ENCODE measurements around the gene LRMDA.

- TF ChIP-seq POLR2AphosphoS5 (IDR thresholded peaks at IDR 0.05; ENCODE audit: low read depth, low read length) (no peak), REST (IDR thresholded peaks at IDR 0.05; ENCODE audit: borderline replicate concordance in 1 of 2, low read depth in 1 of 2, low read length in 2 of 2) (no peak), ELF3 (CRISPR knock-in tag; IDR thresholded peaks at IDR 0.05) (no peak), GLI4 (CRISPR knock-in tag; IDR thresholded peaks at IDR 0.05; ENCODE audit: borderline replicate concordance) (no peak), USF2 (IDR thresholded peaks at IDR 0.05; ENCODE audit: low read depth, low read length) (no peak), USF2 (CRISPR knock-in tag; IDR thresholded peaks at IDR 0.05; ENCODE audit: borderline replicate concordance) (no peak), HCFC1 (IDR thresholded peaks at IDR 0.05; ENCODE audit: low read depth, low read length) (no peak)
Measured at GRCh38 chr10:75955973-75956502, 524.6 kb downstream of the LRMDA start.

Data from HepG2 (cell line).